K562 (cell line): ENCODE data around the gene GRAMD2B.

Source experiments
- ATF1 ChIP-seq, 2 experiments: fragments of 450-650 bp in 1 of 2; IDR thresholded peaks; 2 replicates each; pipeline ENCODE4 v1.6.1; 2016; ENCODE audit warnings: missing compliant biosample characterization in 1 of 2, missing genetic modification characterization in 1 of 2
- FOXK2 ChIP-seq, 2 experiments: fragments of 450-650 bp; IDR thresholded peaks in 1 of 2; conservative IDR thresholded peaks in 1 of 2; 2 replicates each; pipeline ENCODE4 v1.6.1; 2016; ENCODE audit warnings: low read depth in 2 of 2, mild to moderate bottlenecking in 1 of 2
- KDM1A ChIP-seq, 2 experiments: fragments of 450-650 bp; IDR thresholded peaks; 2 replicates each; pipeline ENCODE4 v1.6.1; 2016; ENCODE audit warnings: mild to moderate bottlenecking in 2 of 2
- POLR3G ChIP-seq: IDR thresholded peaks from 2 replicates; pipeline ENCODE4 v1.6.1; 2011; ENCODE audit not compliant: insufficient read length, insufficient replicate concordance; ENCODE audit errors: extremely low read depth
- TF ChIP-seq, protein P1 (sequence below): sonication (generic); formaldehyde crosslinking; IDR thresholded peaks from 2 replicates; pipeline ENCODE4 v1.8.0; 2022; ENCODE audit warnings: mild to moderate bottlenecking, missing genetic modification reagents

GRCh38 chr5:126437721-126438120 is 14.5 kb downstream of the GRAMD2B start:
- TF ChIP-seq POLR3G (no peak), FOXK2 (conservative IDR thresholded peaks at IDR 0.05 in 1 of 2, IDR thresholded peaks at IDR 0.05 in 1 of 2; ENCODE audit: low read depth in 2 of 2) (no peak), KDM1A (IDR thresholded peaks at IDR 0.05) (no peak), ATF1 (CRISPR knock-in tag; IDR thresholded peaks at IDR 0.05) (no peak), ATF1 (tag; IDR thresholded peaks at IDR 0.05) (no peak)
- TF ChIP-seq, protein P1, sequence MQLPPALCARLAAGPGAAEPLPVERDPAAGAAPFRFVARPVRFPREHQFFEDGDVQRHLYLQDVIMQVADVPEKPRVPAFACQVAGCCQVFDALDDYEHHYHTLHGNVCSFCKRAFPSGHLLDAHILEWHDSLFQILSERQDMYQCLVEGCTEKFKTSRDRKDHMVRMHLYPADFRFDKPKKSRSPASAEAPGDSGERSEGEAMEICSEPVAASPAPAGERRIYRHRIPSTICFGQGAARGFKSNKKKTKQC (CRISPR knock-in tag) = no peak
